HCEC 1CT (cell line): Measurements from ENCODE around the gene ARHGAP42.
A peak's percentile ranks its signal among the peaks of the same experiment; 100 is the strongest.
"Not testable (repeated sequence)": the region's sequence is repeated elsewhere in the genome, so short reads cannot be mapped to it uniquely, and the experiment has no call there.

Source experiments
- DNase-seq: peaks from one replicate; pipeline ENCODE4 v3.0.0-alpha.2; 2017

Gene ARHGAP42

GRCh38 chr11:100883830-100884229 lies 196.7 kb downstream of the ARHGAP42 start:
- no peak for DNase-seq

DNA sequence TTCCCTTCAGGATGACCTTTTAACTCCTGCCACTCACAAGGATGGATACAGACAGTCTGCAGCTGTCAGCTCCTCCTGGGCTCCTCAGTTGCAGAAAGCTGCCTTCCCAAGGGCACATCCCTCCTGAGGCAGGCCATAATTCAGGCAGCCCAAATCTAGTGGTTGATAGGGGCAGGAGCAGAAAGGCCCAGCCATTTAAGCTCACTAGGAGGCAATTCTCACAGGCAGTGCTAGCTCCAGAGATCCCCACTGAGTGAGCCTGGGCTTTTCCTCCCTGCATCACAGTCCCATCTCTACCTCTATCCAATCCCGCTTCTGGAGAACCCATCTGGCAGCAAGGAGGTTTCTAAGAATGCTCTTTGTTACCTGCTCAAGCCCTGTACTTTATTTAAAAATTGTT lies 200.6 kb downstream of the ARHGAP42 start:
- no peak for DNase-seq

GRCh38 chr11:100888836-100889235 lies 201.7 kb downstream of the ARHGAP42 start:
- DNase-seq = peak; percentile 57

GRCh38 chr11:100889758-100890157 lies 202.7 kb downstream of the ARHGAP42 start:
- no peak for DNase-seq

DNA sequence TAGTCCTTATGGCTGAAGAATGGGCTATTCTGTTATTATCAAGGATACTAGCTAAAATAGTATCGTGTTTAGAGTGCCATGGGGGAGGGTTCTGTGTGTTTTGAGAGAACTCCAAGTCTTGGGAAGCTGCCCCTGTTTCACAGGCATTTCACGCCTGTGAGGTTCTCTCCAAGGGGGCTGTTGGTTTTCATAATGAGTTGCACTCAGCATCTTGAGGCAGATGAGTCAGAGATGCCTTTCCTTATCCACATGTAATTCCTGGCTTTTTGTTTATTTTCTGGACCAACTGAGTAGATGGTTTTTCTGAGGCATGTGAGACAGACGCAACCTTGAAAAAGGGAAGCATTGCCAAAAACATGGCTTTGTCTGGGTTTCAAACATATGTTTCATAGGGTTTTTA lies 203.7 kb downstream of the ARHGAP42 start:
- peak; percentile 93 for DNase-seq

GRCh38 chr11:100892886-100893285 lies 205.8 kb downstream of the ARHGAP42 start:
- DNase-seq = peak; percentile 53

- DNase-seq = no peak
These were observed 208.4 kb downstream of the ARHGAP42 start for GRCh38 chr11:100895449-100895848.

DNA sequence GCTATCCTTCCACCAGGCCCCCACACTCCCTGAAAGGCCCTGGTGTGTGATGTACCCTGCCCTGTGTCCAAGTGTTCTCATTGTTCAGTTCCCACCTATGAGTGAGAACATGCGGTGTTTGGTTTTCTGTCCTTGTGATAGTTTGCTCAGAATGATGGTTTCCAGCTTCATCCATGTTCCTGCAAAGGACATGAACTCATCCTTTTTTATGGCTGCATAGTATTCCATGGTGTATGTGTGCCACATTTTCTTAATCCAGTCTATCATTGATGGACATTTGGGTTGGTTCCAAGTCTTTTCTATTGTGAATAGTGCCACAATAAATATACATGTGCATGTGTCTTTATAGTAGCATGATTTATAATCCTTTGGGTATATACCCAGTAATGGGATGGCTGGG lies 208.9 kb downstream of the ARHGAP42 start:
- not testable (repeated sequence) for DNase-seq

- not testable (repeated sequence) for DNase-seq
These were observed 214.4 kb downstream of the ARHGAP42 start for GRCh38 chr11:100901471-100901870.

DNA sequence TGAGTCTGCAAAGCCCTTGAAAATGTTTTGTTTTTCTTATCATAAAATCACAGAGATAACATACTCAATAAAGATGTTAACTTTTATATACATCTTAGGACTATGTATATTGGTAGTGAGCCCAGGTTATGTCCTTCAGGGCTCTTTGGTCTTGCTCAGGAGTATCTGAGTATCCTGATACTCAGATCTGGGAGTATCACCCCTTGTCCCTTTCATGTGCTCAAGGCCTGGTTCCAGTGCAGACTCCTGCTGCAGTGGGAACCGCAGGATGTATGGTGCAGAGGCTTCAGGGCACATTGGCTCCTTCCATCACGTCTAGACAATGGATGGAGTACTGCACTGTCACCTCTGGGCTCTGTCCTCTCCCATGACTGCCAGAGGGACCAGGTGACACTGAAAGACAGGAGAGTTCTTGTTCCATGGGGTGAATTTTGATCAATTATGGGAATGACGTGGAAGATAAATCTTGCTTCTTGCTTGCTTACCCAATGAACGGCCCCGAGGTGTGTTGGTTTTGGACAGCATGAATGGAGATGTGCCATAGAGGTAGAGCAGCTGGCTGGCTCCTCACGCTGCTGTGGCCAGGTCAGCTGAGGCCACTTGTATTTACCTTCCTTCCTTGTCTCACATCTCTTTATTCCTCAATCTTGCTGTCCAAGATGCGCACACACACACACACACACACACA lies 215.5 kb downstream of the ARHGAP42 start:
- no peak for DNase-seq

DNA sequence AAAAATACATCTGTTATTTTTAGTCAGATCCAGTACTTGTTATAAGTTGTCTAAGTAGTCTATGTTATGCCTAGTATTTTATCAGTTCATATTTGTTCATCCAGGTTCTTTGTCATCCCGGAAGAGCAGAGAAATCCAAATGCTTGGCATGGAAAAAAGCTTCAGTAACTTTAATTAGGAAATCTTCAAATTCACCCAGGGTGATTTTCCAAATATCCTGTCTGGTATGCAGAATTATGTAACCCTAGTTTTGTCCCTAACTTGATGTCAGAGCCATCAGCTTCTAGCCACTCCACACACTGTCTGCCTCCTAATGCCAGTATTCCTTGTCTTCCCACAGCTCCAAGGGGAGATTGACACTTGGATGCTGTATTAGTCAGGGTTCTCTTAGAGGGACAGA lies 216.2 kb downstream of the ARHGAP42 start:
- DNase-seq = no peak

GRCh38 chr11:100905684-100906083 lies 218.6 kb downstream of the ARHGAP42 start:
- no peak for DNase-seq

- peak; percentile 14 for DNase-seq
These were observed 221.7 kb downstream of the ARHGAP42 start for GRCh38 chr11:100908746-100909145.

DNA sequence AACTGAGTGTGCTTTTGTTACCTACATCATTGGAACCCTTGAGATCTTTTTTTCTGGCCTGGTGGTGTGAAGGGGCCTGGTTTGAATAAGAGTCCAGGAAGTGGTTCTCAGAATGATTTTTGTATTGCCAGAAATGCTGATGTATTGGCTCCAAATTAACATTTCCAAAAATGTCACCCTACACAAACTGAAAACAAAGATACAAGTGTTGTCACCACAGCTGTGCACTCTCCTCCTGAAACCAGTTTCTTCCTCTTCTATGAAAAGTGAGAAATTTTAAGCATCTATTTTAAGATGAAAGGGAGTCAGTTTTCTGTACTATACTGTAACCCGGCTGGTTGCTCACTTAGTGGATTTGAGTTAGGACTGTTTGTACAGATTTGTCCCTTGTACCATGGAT lies 223.7 kb downstream of the ARHGAP42 start:
- DNase-seq = no peak

DNA sequence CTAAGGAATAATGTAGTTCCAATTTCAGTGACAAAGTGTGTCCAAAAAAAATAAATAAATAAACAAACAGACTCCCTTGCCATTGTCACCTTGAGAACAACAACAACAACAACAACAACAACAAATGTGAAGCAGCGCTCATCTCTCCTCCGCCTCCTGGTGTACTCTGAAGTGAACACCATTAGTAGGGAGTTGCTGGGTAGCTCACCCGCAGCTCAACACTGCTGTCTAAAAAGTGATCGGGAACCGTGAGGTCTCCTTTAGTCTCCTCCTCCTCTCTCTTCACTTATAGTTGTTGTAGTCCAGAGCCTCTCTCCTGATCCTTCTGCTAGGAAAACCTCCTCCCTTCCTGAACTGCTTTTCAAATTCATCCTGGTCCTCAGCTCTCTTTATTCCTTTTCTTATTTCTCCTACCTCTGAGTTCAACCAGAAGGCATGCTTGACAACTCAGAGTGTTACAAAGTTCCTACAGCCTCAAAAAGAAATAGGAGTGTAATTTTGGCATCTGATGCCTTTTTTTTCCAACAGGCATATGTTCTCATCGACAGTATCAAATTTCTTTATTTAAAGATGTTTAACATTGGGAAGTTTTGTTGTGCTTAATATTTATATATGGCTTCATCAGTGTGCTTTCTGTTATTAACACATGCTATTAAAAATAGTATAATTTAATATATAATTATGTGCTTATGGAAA lies 227.5 kb downstream of the ARHGAP42 start:
- DNase-seq = no peak

- no peak for DNase-seq
These were observed 231.7 kb downstream of the ARHGAP42 start for GRCh38 chr11:100918551-100919500.

DNA sequence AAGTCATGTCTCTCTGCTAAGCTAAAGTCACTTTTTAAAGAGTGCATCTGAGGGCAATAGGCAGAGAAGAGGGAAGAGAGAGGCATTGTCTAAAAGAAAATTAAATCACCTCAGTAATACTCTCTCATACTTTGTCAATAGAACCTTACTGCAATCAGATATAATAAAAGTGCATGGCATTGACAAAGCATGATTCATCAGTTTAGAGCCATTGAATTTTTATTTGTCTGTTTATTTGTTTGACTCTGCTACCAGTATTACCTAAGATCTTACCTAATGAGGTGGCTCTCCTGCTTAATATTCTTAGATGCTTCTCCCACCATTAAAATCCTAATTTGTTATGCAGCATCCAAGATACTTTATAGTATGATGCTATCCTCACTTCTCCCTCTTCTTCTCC lies 233.5 kb downstream of the ARHGAP42 start:
- no peak for DNase-seq

DNA sequence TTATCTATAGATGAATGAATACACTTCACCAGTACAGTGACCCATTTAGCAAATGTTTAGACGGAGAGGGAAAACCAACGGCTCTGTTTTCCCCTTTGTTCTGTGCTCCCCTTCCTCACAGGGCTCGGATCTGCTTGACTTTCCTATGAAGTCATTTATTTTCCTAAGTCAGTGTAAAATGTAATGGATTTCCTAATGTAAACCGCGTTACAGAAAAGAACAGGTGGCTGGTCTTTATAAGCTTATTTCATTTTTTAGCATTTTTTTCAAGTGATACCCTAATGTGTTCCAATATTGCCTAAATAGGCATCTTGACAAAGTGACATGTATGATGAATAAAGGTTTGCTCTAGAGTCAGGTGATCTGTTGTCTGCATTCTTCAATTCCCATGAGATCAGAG lies 235.0 kb downstream of the ARHGAP42 start:
- DNase-seq = no peak

GRCh38 chr11:100923555-100923954 lies 236.5 kb downstream of the ARHGAP42 start:
- peak; percentile 65 for DNase-seq

DNA sequence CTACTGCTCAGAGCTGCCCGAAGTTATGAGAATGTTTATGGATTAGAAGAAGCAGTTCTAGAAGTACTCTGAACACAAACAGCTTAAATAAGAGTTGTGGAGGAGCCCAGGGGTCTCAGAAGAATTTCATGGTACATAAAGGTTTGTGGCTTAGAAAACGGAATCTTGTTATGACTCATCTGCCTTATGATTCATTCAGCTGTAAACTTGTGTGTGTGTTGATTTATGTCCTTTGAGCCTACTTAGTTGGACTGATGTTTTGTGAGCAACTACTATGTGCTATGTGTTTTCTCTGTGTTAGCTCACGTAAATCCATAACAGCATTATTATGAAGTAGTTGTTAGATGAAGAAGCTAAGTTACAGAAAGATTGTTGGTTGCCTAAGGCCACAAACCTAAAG lies 238.8 kb downstream of the ARHGAP42 start:
- peak; percentile 85 for DNase-seq

DNA sequence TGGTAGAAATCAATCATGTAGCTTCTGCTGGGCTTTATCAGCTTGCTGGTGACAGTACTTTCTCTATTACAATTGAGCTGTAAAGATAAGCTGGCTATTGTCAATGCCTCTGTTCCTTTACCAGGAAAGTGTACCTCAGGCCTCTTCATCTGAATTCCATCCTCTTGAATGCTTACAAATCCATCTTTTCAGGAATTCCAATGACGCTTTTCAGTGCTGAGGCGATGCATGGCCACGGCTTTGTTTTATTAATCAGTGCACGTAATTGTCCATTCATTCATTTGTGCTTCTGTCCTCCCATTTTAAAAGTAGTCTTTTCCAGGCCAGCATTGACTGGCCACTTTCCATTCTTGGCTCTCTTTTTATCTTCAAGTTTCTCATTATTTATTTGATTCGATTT lies 240.5 kb downstream of the ARHGAP42 start:
- no peak for DNase-seq

- DNase-seq = peak; percentile 37
These were observed 241.3 kb downstream of the ARHGAP42 start for GRCh38 chr11:100928426-100928825.

DNA sequence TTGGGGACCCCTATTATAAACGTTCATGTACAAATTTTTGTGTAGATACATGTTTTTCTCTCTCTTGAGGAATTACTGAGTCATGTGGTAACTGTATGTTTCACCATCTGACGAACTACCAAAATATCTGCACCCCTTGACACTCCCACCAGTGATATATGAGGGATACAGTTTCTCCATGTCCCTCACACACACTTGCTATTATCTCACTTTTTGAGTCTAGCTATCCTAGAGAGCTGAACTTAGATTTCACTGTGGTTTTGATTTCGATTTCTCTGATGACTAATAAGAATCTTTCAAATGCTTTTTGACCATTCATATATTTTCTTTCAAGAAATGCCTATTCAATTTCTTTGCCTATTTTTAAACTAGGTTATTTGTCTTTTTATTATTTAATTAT lies 242.3 kb downstream of the ARHGAP42 start:
- DNase-seq = peak; percentile 77
